Measurements from ENCODE around the gene BTRC. TPM values are rescaled to one million over a fixed set of nuclear protein-coding genes. Genes with fewer than 3 reads are reported as not detected.
A peak's percentile ranks its signal among the peaks of the same experiment; 100 is the strongest.

Gene BTRC
- total RNA-seq, 1 experiment from 2014 or later: 19.4 TPM

DNA sequence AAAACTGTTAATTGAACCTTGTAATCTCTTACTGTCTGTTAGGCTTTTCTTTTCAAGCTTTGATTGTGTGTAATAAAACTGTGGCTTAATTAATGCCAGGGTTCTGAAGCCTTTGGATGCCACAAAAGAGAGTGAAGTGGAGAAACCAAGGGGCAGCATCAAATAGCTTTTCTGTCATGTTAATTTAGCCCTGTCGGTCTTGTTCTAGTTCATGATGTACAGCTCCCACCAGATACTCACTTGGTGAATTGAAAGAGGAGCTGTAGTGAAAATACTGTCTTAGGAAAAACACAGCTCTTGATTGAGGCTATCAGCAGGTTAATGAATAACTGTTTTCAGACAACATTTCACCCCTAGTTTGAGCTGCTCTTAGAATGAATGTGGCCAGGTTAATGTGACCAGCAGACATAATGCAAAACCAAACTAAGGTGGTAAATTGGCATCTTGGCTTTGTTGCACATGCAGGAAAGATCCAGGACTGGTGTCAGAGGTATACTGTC, 139.9 kb downstream of the BTRC start:
- H3K27ac Mint-ChIP-seq (ENCODE audit: low read depth, unreplicated experiment): no peak overlapping the region
- intact Hi-C loops (cut with micrococcal nuclease): no loop called here
- TF ChIP-seq, protein P1, sequence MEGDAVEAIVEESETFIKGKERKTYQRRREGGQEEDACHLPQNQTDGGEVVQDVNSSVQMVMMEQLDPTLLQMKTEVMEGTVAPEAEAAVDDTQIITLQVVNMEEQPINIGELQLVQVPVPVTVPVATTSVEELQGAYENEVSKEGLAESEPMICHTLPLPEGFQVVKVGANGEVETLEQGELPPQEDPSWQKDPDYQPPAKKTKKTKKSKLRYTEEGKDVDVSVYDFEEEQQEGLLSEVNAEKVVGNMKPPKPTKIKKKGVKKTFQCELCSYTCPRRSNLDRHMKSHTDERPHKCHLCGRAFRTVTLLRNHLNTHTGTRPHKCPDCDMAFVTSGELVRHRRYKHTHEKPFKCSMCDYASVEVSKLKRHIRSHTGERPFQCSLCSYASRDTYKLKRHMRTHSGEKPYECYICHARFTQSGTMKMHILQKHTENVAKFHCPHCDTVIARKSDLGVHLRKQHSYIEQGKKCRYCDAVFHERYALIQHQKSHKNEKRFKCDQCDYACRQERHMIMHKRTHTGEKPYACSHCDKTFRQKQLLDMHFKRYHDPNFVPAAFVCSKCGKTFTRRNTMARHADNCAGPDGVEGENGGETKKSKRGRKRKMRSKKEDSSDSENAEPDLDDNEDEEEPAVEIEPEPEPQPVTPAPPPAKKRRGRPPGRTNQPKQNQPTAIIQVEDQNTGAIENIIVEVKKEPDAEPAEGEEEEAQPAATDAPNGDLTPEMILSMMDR (IDR thresholded peaks at IDR 0.05; ENCODE audit: unreplicated experiment): no peak
- H3K27me3 Mint-ChIP-seq (ENCODE audit: insufficient read depth, unreplicated experiment): no peaks in the 10 kb centered on the region
- peaks cover 16% of the 10 kb centered on the region for H3K4me1 Mint-ChIP-seq (ENCODE audit: insufficient read depth, unreplicated experiment)
- no peaks in the 10 kb centered on the region for H3K9me3 Mint-ChIP-seq (ENCODE audit: unreplicated experiment)
- no peaks in the 10 kb centered on the region for H3K36me3 Mint-ChIP-seq (ENCODE audit: insufficient read depth, unreplicated experiment)
- DNase-seq (ENCODE audit: unreplicated experiment): no peak
- ChIA-PET CTCF (interaction anchor here (0.5 to 2.3 kb wide), 5 partner anchors 15 to 341 kb away, joined by 3 to 6 read pairs (median 3); no protein-coding TSS in a partner anchor), POLR2A (interaction anchor here (0.5 kb wide), 1 partner anchor 174 kb away, joined by 3 read pairs; no protein-coding TSS in a partner anchor)
- no peak overlapping the region for H3K4me3 Mint-ChIP-seq (ENCODE audit: unreplicated experiment)
- BruUV-seq (replicated peaks): no TSS peak

DNA sequence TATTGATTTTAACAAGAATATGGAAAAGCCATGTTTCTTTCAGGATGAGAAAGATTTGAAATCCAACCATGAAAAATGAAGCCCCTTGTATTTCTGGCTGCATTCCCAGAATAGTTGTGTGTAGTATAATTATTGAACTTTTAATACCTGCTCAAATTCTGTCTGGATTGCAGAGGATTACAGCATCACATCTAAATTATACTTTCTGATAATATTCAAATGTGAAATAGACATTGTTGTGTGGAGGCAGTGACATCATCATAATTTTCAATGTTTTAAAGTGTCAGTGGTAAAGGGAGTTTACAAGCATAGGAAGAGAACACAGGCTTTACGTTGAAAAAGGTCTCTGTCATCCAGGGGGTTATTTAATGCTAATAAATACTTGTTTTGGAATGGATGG, 140.7 kb downstream of the BTRC start:
- TF ChIP-seq, protein P1 (IDR thresholded peaks at IDR 0.05; ENCODE audit: unreplicated experiment): no peak
- Mint-ChIP-seq H3K27me3 (ENCODE audit: insufficient read depth, unreplicated experiment) (no peaks in the 10 kb centered on the region), H3K9me3 (ENCODE audit: unreplicated experiment) (no peaks in the 10 kb centered on the region), H3K4me3 (ENCODE audit: unreplicated experiment) (no peak overlapping the region), H3K27ac (ENCODE audit: low read depth, unreplicated experiment) (no peak overlapping the region), H3K4me1 (ENCODE audit: insufficient read depth, unreplicated experiment) (peaks cover 8% of the 10 kb centered on the region), H3K36me3 (ENCODE audit: insufficient read depth, unreplicated experiment) (no peaks in the 10 kb centered on the region)
- no peak for DNase-seq (ENCODE audit: unreplicated experiment)
- ChIA-PET POLR2A (no interaction called here), CTCF (interaction anchor here (0.5 to 1.0 kb wide), 3 partner anchors 9 to 16 kb away, joined by 3 to 5 read pairs (median 4); no protein-coding TSS in a partner anchor)
- intact Hi-C loops (cut with micrococcal nuclease): no loop called here
- no TSS peak for BruUV-seq (replicated peaks)

DNA sequence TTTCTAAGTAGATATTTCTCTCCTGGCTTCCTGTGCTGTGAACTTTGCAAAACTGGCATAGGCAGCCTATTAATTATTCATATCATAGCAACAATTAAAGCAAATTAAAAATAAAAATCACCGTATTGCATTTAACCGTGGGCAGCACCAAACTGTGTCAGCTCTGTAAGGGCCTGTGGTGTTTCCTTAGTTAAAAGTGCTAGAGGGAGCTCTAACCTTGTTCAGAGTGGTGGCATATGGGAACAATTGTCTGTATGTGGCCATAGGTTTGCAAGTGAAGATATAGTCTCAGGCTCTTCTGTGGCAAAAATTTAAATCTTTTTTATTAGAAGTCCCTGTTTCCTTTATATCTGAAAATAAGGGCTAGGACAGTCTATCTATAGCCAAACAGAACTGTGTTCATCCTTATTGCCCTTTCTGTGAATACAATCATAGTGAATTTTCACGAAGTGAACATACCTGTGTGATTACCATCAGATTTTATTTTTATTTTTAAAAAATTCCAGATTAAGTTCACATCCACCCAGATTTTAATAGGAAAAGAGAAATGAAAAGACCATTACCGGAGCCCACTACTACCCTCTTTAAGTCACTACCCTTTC, 141.5 kb downstream of the BTRC start:
- ChIA-PET POLR2A (no interaction called here), CTCF (interaction anchor here (0.6 to 1.0 kb wide), 2 partner anchors 10 to 12 kb away, joined by 3 to 4 read pairs; no protein-coding TSS in a partner anchor)
- Mint-ChIP-seq H3K27me3 (ENCODE audit: insufficient read depth, unreplicated experiment) (no peaks in the 10 kb centered on the region), H3K4me1 (ENCODE audit: insufficient read depth, unreplicated experiment) (no peaks in the 10 kb centered on the region), H3K27ac (ENCODE audit: low read depth, unreplicated experiment) (no peak overlapping the region), H3K4me3 (ENCODE audit: unreplicated experiment) (no peak overlapping the region), H3K9me3 (ENCODE audit: unreplicated experiment) (no peaks in the 10 kb centered on the region), H3K36me3 (ENCODE audit: insufficient read depth, unreplicated experiment) (no peaks in the 10 kb centered on the region)
- TF ChIP-seq, protein P1 (IDR thresholded peaks at IDR 0.05; ENCODE audit: unreplicated experiment): peak; percentile 22
- DNase-seq (ENCODE audit: unreplicated experiment): peak; percentile 14
- intact Hi-C loops (cut with micrococcal nuclease): no loop called here
- BruUV-seq (replicated peaks): no TSS peak

DNA sequence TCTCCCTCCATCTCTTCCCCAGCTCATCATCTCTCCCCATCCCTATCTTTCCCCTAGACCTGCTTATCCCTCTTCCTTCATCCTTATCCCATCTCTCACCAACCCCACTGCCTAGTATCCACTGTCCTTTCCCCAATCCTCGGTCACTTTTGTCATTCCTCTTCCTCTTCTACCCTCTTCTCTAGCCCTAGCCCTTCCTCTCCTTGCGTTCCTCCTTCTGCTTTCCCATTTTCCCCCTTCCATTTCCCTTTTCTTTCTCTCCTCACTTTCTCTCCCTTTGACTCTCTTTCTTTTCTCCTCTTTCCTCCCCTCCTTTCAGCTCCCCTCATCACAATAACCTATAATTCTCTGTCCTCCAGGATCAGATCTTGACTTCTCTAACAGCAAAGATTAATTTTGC, 150.5 kb downstream of the BTRC start:
- CTCF ChIA-PET: interaction anchor here (0.6 kb wide), 1 partner anchor 311 kb away, joined by 5 read pairs; no protein-coding TSS in a partner anchor
- H3K36me3 Mint-ChIP-seq (ENCODE audit: insufficient read depth, unreplicated experiment): no peaks in the 10 kb centered on the region
- no peaks in the 10 kb centered on the region for H3K4me1 Mint-ChIP-seq (ENCODE audit: insufficient read depth, unreplicated experiment)
- H3K4me3 Mint-ChIP-seq (ENCODE audit: unreplicated experiment): no peak overlapping the region
- DNase-seq (ENCODE audit: unreplicated experiment): no peak
- intact Hi-C loops (cut with micrococcal nuclease): no loop called here
- no peaks in the 10 kb centered on the region for H3K9me3 Mint-ChIP-seq (ENCODE audit: unreplicated experiment)
- TF ChIP-seq, protein P1 (IDR thresholded peaks at IDR 0.05; ENCODE audit: unreplicated experiment): no peak
- no peaks in the 10 kb centered on the region for H3K27me3 Mint-ChIP-seq (ENCODE audit: insufficient read depth, unreplicated experiment)
- POLR2A ChIA-PET: no interaction called here
- H3K27ac Mint-ChIP-seq (ENCODE audit: low read depth, unreplicated experiment): no peak overlapping the region
- BruUV-seq (replicated peaks): no TSS peak
